ENCODE data around the gene COL6A3. TPM values are rescaled to one million over a fixed set of nuclear protein-coding genes. Genes with fewer than 3 reads are reported as not detected.

COL6A3 gene
- total RNA-seq, 1 donor from 2014 or later = 0.41 TPM

- no peak overlapping the region for H3K27ac ChIP-seq
- Mint-ChIP-seq H3K36me3 (no peaks in the 10 kb centered on the region), H3K27ac (no peak overlapping the region), H3K9me3 (no peaks in the 10 kb centered on the region), H3K4me1 (peaks cover 8% of the 10 kb centered on the region), H3K4me3 (no peak overlapping the region), H3K27me3 (ENCODE audit: insufficient read depth, low read depth) (no peaks in the 10 kb centered on the region)
- H2AFZ ChIP-seq (replicated peaks) = no peak overlapping the region
- H3K4me1 ChIP-seq = no peaks in the 10 kb centered on the region
- no peaks in the 10 kb centered on the region for H3K9me3 ChIP-seq (ENCODE audit: low read depth)
- no peak for DNase-seq (ENCODE audit: low spot score)
- TF ChIP-seq EZH2 (IDR thresholded peaks at IDR 0.05) (no peak), EZH2phosphoT487 (IDR thresholded peaks at IDR 0.05) (no peak), CTCF (IDR thresholded peaks at IDR 0.05) (no peak)
- no peak overlapping the region for H3K4me3 ChIP-seq
- H4K20me1 ChIP-seq (ENCODE audit: low read depth) = no peaks in the 10 kb centered on the region
- no peaks in the 10 kb centered on the region for H3F3A ChIP-seq (ENCODE audit: low read depth)
- no peaks in the 10 kb centered on the region for H3K79me2 ChIP-seq (ENCODE audit: low read depth)
- H3K4me2 ChIP-seq = no peak overlapping the region
- H3K36me3 ChIP-seq = no peaks in the 10 kb centered on the region
- no peak overlapping the region for H3K9ac ChIP-seq
- H3K27me3 ChIP-seq = no peaks in the 10 kb centered on the region
Observed at GRCh38 chr2:237324837-237325236, 89.1 kb downstream of the COL6A3 start.

- H3K27me3 Mint-ChIP-seq (ENCODE audit: insufficient read depth, low read depth) = no peaks in the 10 kb centered on the region
- no peaks in the 10 kb centered on the region for H3K9me3 ChIP-seq (ENCODE audit: low read depth)
- no peak overlapping the region for H3K9ac ChIP-seq
- H3K36me3 ChIP-seq = no peaks in the 10 kb centered on the region
- no peaks in the 10 kb centered on the region for H3K9me3 Mint-ChIP-seq
- DNase-seq (ENCODE audit: low spot score) = no peak
- H3K4me3 ChIP-seq = no peak overlapping the region
- H3K27ac ChIP-seq = no peak overlapping the region
- peaks cover 8% of the 10 kb centered on the region for H3K4me1 Mint-ChIP-seq
- TF ChIP-seq CTCF (IDR thresholded peaks at IDR 0.05) = no peak
- TF ChIP-seq EZH2 (IDR thresholded peaks at IDR 0.05) = no peak
- TF ChIP-seq EZH2phosphoT487 (IDR thresholded peaks at IDR 0.05) = no peak
- H3F3A ChIP-seq (ENCODE audit: low read depth) = no peaks in the 10 kb centered on the region
- H3K79me2 ChIP-seq (ENCODE audit: low read depth) = no peaks in the 10 kb centered on the region
- H3K27me3 ChIP-seq = no peaks in the 10 kb centered on the region
- H3K27ac Mint-ChIP-seq = no peak overlapping the region
- no peaks in the 10 kb centered on the region for H3K4me1 ChIP-seq
- no peak overlapping the region for H3K4me3 Mint-ChIP-seq
- no peak overlapping the region for H2AFZ ChIP-seq (replicated peaks)
- H3K4me2 ChIP-seq = no peak overlapping the region
- no peaks in the 10 kb centered on the region for H4K20me1 ChIP-seq (ENCODE audit: low read depth)
- no peaks in the 10 kb centered on the region for H3K36me3 Mint-ChIP-seq
Observed at GRCh38 chr2:237324405-237324831, 89.5 kb downstream of the COL6A3 start.

- no peak overlapping the region for H2AFZ ChIP-seq (replicated peaks)
- H3K9me3 ChIP-seq (ENCODE audit: low read depth) = no peaks in the 10 kb centered on the region
- no peak for TF ChIP-seq EZH2 (IDR thresholded peaks at IDR 0.05)
- no peak for TF ChIP-seq CTCF (IDR thresholded peaks at IDR 0.05)
- TF ChIP-seq EZH2phosphoT487 (IDR thresholded peaks at IDR 0.05) = no peak
- no peaks in the 10 kb centered on the region for H3K27me3 Mint-ChIP-seq (ENCODE audit: insufficient read depth, low read depth)
- H3K4me3 Mint-ChIP-seq = no peak overlapping the region
- no peak overlapping the region for H3K9ac ChIP-seq
- H3K4me1 Mint-ChIP-seq = peaks cover 8% of the 10 kb centered on the region
- H3F3A ChIP-seq (ENCODE audit: low read depth) = no peaks in the 10 kb centered on the region
- no peak overlapping the region for H3K4me2 ChIP-seq
- H3K36me3 ChIP-seq = no peaks in the 10 kb centered on the region
- H3K27me3 ChIP-seq = no peaks in the 10 kb centered on the region
- no peaks in the 10 kb centered on the region for H3K36me3 Mint-ChIP-seq
- H3K27ac ChIP-seq = no peak overlapping the region
- no peak for DNase-seq (ENCODE audit: low spot score)
- no peaks in the 10 kb centered on the region for H3K79me2 ChIP-seq (ENCODE audit: low read depth)
- no peaks in the 10 kb centered on the region for H4K20me1 ChIP-seq (ENCODE audit: low read depth)
- H3K27ac Mint-ChIP-seq = no peak overlapping the region
- H3K4me3 ChIP-seq = no peak overlapping the region
- no peaks in the 10 kb centered on the region for H3K4me1 ChIP-seq
- H3K9me3 Mint-ChIP-seq = no peaks in the 10 kb centered on the region
Observed at GRCh38 chr2:237323656-237324055, 90.3 kb downstream of the COL6A3 start.

Measured in neural progenitor cell (in vitro differentiated cells).